GM18951 (cell line): ENCODE data around the gene ZNF217.
"Not testable (repeated sequence)": the region's sequence is repeated elsewhere in the genome, so short reads cannot be mapped to it uniquely, and the experiment has no call there.

Experiments used
- POLR2A ChIP-seq: IDR thresholded peaks from 4 replicates; pipeline ENCODE4 v1.6.1; 2011; ENCODE audit warnings: mild to moderate bottlenecking; ENCODE audit not compliant: insufficient read length, insufficient read depth; ENCODE audit errors: extremely low read depth
- in situ Hi-C: fragments of 300-500 bp; cut with MboI; formaldehyde crosslinking; loops from one replicate; pipeline ENCODE4 v1.12.0; 2022; ENCODE audit warnings: low sequenced_read_pairs, mixed read lengths, inconsistent platforms; ENCODE audit not compliant: unreplicated experiment

The ZNF217 gene

DNA sequence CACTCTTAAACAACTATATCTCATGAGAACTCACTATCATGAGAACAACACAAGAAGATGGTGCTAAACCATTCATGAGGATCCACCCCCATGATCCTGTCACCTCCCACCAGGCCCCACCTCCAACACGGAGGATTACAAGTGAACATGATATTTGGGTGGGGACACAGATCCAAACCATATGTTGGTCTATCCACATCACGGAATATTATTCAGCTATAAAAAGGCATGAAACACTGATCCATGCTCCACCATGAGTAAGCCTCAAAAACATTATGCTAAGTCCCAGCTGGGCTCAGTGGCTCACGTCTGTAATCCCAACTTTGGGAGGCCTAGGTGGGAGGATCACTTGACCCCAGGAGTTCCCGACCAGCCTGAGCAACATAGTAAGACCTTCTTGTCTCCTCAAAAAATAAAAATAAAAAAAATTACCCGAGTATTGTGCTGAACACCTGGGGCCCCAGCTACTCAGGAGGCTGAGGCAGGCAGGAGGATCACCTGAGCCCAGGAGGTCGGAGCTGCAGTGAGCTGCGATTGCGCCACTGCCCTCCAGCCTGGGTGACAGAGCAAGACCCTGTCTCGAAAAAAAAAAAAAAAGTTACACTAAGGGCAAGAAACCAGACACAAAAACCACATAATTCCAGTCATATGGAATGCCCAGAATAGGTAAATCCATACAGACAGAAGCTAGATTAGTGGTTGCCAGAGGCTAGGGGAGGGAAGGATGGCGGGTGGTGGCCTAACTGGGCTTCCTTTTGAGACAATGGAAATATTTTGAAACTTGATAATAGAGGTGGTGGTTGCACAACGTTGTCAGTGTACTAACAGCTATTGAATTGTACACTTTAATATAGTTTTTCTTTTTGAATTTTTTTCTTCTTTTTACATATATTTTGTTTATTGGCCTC is 43.1 kb downstream of the ZNF217 start:
- in situ Hi-C loops, result loop anchor here (10.0 to 25.0 kb wide), 2 partner anchors 136 to 637 kb away; no protein-coding TSS in a partner anchor
- TF ChIP-seq POLR2A, result no peak

DNA sequence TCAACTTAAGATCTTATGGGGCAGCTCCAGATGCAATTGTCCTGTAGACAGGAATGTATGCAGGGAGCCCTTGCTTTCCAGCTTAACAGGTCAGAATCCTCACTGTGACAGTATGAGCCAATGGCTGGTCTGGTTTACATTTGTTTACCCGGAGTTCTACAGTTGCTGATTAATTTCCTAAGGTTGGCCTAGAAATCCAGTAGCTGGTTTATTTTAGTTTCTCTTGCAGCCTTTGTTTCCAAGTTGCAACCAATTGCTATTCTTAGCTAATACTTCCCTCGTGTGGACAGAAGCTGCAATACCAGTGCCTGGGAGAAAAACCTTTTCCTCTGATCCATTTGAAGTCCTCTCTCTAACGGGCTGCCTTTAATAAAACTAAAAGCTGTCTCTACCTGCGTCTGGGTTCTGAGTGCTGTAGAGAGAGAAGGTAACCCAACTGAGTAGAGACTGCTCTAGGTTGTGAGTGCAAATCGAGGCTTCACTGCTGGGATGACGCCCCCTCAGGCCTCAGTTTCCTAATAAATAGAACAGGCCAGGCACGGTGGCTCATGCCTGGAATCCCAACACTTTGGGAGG is 45.9 kb downstream of the ZNF217 start:
- in situ Hi-C loops, result no loop called here
- TF ChIP-seq POLR2A, result no peak

- no peak for TF ChIP-seq POLR2A
- in situ Hi-C loops, result no loop called here
Measured at GRCh38 chr20:53539516-53539915, 54.1 kb downstream of the ZNF217 start.

GRCh38 chr20:53536382-53536781 is 57.3 kb downstream of the ZNF217 start:
- in situ Hi-C loops, result not testable (repeated sequence)

DNA sequence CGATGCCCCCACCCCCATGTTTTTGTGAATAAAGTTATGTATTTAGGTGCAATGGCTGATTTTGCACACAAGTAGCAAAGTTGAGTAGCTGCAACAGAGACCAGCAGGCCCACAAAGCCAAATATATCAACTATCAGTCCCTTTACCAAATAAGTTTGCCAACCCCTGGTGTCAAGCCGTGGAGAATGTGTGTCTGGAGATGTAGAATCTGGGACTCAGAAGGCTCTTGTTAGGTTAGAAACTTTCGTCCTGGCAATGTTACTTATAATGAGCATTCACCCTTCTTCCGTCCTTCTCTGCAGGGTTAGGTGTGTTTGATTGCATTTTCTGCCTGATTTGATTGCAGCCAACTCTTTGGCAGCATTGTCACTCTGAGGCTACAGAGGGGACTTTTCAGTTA is 57.8 kb downstream of the ZNF217 start:
- no peak for TF ChIP-seq POLR2A
- in situ Hi-C loops, result no loop called here

- no peak for TF ChIP-seq POLR2A
- in situ Hi-C loops, result no loop called here
Measured at GRCh38 chr20:53534037-53534436, 59.6 kb downstream of the ZNF217 start.

DNA sequence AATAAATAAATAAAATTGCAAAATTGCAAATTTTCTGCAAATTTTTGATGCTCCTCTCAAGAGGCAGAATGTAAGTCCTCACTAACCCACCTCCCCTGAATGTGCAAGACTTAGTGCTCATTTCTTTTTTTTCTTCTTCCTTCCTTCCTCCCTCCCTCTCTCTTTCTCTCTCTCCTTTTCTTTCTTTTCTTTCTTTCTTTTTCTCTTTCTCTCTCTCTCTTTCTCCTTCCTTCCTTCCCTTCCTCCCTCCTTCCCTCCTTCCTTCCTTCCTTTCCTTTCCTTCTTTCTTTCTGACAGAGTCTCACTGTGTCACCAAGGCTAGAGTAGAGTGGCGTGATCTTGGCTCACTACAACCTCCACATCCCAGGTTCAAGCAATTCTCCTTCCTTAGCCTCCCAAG is 60.1 kb downstream of the ZNF217 start:
- in situ Hi-C loops, result no loop called here
- TF ChIP-seq POLR2A, result no peak

DNA sequence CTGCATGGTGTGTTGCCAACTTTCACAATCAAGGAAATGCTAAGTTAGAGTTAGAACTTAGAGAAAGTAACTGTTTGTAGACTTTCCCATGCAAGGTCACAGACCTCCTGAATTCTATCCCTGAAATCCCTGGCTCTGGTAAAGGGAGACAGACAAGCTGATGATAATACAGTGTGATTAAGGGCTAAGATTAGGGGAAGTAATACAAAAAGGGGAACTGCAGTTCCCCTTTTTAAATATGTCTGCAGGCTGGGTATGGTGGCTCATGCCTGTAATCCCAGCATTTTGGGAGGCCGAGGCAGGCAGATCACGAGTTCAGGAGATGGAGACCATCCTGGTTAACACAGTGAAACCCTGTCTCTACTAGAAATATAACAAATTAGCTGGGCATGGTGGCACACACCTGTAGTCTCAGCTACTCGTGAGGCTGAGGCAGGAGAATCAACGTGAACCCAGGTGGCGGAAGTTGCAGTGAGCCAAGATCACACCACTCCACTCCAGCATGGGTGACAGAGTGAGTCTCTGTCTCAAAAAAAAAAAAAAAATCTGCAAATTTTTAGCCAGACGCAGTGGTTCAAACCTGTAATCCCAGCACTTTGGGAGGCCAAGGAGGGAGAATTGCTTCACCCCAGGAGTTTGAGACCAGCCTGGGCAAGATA is 60.9 kb downstream of the ZNF217 start:
- in situ Hi-C loops, result not testable (repeated sequence)

- in situ Hi-C loops, result no loop called here
- no peak for TF ChIP-seq POLR2A
Measured at GRCh38 chr20:53530440-53530839, 63.2 kb downstream of the ZNF217 start.

GRCh38 chr20:53529658-53530057 is 64.0 kb downstream of the ZNF217 start:
- in situ Hi-C loops, result no loop called here
- no peak for TF ChIP-seq POLR2A

DNA sequence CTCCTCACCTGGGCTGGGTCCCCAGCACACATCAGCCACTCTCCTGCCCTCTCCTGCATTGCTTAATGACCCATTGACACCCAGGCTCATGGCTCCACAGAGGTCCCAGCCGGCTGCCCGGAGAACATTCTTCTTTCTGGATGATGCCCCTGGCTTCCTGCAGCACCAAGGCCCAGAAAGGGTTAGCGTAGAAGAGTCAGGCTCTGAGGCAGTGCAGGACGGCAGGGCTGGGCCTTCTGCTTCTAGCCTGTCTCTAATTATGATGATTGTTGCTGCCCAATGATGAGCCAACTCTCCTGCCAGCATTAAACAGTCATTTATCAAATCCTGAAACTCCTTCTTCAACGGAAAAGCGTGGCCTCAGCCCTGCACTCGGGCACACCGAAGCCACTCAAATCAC is 66.4 kb downstream of the ZNF217 start:
- in situ Hi-C loops, result no loop called here
- TF ChIP-seq POLR2A, result no peak

GRCh38 chr20:53524589-53525312 is 68.9 kb downstream of the ZNF217 start:
- TF ChIP-seq POLR2A, result no peak
- in situ Hi-C loops, result no loop called here

GRCh38 chr20:53523615-53524014 is 70.0 kb downstream of the ZNF217 start:
- in situ Hi-C loops, result not testable (repeated sequence)
